GM23338 (cell line): ENCODE measurements around the gene IRX5.
A peak's percentile ranks its signal among the peaks of the same experiment; 100 is the strongest.

ENCODE experiments used
- CREB1 ChIP-seq: fragments of 250-450 bp; sonication (Bioruptor Pico); IDR thresholded peaks from 2 replicates; pipeline ENCODE4 v1.5.0; 2020; ENCODE audit warnings: low read depth, mild to moderate bottlenecking, moderate library complexity
- EZH2 ChIP-seq: fragments of 200-600 bp; sonication (generic); IDR thresholded peaks from one replicate; pipeline ENCODE4 v1.8.0; 2017; ENCODE audit warnings: antibody characterized with exemption, mild to moderate bottlenecking, low read depth; ENCODE audit not compliant: unreplicated experiment
- EZH2phosphoT487 ChIP-seq: fragments of 200-600 bp; sonication (generic); IDR thresholded peaks from one replicate; pipeline ENCODE4 v1.8.1; 2018; ENCODE audit warnings: antibody characterized with exemption; ENCODE audit not compliant: unreplicated experiment
- JUNB ChIP-seq: IDR thresholded peaks from one replicate; pipeline ENCODE4 v1.6.1; 2016; ENCODE audit warnings: antibody characterized with exemption; ENCODE audit not compliant: unreplicated experiment
- POLR2AphosphoS5 ChIP-seq: IDR thresholded peaks from 2 replicates; pipeline ENCODE4 v1.6.1; 2016; ENCODE audit warnings: antibody characterized with exemption, low read depth
- ZNF331 ChIP-seq: fragments of 250-450 bp; sonication (Bioruptor Pico); IDR thresholded peaks from 2 replicates; pipeline ENCODE4 v1.5.0; 2020; ENCODE audit warnings: low read depth, mild to moderate bottlenecking, moderate library complexity
- TF ChIP-seq, protein P1 (sequence below), 2 experiments: fragments of 200-600 bp in 1 of 2; sonication (generic) in 1 of 2; conservative IDR thresholded peaks; 2 replicates each; pipeline versions ENCODE4 v1.5.1 to v1.6.1; 2016 to 2017; ENCODE audit warnings: antibody characterized with exemption in 2 of 2, low read depth in 2 of 2, mild to moderate bottlenecking in 2 of 2, moderate library complexity in 1 of 2
- TF ChIP-seq, protein P2 (sequence below): fragments of 250-450 bp; sonication (Bioruptor Pico); IDR thresholded peaks from 2 replicates; pipeline ENCODE4 v1.5.0; 2020; ENCODE audit warnings: mild to moderate bottlenecking, moderate library complexity
- TF ChIP-seq, protein P3 (sequence below): IDR thresholded peaks from one replicate; pipeline ENCODE4 v1.6.1; 2018; ENCODE audit warnings: antibody characterized with exemption; ENCODE audit not compliant: unreplicated experiment
- TF ChIP-seq, protein P4 (sequence below): IDR thresholded peaks from 2 replicates; pipeline ENCODE4 v1.6.1; 2016; ENCODE audit warnings: antibody characterized with exemption

GRCh38 chr16:54928016-54928356 lies 2.7 kb upstream of the IRX5 start:
- TF ChIP-seq EZH2 (peak; percentile 54), POLR2AphosphoS5 (no peak), CREB1 (no peak), EZH2phosphoT487 (no peak), ZNF331 (CRISPR knock-in tag) (no peak), JUNB (no peak)
- TF ChIP-seq, protein P1, sequence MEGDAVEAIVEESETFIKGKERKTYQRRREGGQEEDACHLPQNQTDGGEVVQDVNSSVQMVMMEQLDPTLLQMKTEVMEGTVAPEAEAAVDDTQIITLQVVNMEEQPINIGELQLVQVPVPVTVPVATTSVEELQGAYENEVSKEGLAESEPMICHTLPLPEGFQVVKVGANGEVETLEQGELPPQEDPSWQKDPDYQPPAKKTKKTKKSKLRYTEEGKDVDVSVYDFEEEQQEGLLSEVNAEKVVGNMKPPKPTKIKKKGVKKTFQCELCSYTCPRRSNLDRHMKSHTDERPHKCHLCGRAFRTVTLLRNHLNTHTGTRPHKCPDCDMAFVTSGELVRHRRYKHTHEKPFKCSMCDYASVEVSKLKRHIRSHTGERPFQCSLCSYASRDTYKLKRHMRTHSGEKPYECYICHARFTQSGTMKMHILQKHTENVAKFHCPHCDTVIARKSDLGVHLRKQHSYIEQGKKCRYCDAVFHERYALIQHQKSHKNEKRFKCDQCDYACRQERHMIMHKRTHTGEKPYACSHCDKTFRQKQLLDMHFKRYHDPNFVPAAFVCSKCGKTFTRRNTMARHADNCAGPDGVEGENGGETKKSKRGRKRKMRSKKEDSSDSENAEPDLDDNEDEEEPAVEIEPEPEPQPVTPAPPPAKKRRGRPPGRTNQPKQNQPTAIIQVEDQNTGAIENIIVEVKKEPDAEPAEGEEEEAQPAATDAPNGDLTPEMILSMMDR (conservative IDR thresholded peaks at IDR 0.05; ENCODE audit: low read depth in 2 of 2), result no peak
- TF ChIP-seq, protein P2, sequence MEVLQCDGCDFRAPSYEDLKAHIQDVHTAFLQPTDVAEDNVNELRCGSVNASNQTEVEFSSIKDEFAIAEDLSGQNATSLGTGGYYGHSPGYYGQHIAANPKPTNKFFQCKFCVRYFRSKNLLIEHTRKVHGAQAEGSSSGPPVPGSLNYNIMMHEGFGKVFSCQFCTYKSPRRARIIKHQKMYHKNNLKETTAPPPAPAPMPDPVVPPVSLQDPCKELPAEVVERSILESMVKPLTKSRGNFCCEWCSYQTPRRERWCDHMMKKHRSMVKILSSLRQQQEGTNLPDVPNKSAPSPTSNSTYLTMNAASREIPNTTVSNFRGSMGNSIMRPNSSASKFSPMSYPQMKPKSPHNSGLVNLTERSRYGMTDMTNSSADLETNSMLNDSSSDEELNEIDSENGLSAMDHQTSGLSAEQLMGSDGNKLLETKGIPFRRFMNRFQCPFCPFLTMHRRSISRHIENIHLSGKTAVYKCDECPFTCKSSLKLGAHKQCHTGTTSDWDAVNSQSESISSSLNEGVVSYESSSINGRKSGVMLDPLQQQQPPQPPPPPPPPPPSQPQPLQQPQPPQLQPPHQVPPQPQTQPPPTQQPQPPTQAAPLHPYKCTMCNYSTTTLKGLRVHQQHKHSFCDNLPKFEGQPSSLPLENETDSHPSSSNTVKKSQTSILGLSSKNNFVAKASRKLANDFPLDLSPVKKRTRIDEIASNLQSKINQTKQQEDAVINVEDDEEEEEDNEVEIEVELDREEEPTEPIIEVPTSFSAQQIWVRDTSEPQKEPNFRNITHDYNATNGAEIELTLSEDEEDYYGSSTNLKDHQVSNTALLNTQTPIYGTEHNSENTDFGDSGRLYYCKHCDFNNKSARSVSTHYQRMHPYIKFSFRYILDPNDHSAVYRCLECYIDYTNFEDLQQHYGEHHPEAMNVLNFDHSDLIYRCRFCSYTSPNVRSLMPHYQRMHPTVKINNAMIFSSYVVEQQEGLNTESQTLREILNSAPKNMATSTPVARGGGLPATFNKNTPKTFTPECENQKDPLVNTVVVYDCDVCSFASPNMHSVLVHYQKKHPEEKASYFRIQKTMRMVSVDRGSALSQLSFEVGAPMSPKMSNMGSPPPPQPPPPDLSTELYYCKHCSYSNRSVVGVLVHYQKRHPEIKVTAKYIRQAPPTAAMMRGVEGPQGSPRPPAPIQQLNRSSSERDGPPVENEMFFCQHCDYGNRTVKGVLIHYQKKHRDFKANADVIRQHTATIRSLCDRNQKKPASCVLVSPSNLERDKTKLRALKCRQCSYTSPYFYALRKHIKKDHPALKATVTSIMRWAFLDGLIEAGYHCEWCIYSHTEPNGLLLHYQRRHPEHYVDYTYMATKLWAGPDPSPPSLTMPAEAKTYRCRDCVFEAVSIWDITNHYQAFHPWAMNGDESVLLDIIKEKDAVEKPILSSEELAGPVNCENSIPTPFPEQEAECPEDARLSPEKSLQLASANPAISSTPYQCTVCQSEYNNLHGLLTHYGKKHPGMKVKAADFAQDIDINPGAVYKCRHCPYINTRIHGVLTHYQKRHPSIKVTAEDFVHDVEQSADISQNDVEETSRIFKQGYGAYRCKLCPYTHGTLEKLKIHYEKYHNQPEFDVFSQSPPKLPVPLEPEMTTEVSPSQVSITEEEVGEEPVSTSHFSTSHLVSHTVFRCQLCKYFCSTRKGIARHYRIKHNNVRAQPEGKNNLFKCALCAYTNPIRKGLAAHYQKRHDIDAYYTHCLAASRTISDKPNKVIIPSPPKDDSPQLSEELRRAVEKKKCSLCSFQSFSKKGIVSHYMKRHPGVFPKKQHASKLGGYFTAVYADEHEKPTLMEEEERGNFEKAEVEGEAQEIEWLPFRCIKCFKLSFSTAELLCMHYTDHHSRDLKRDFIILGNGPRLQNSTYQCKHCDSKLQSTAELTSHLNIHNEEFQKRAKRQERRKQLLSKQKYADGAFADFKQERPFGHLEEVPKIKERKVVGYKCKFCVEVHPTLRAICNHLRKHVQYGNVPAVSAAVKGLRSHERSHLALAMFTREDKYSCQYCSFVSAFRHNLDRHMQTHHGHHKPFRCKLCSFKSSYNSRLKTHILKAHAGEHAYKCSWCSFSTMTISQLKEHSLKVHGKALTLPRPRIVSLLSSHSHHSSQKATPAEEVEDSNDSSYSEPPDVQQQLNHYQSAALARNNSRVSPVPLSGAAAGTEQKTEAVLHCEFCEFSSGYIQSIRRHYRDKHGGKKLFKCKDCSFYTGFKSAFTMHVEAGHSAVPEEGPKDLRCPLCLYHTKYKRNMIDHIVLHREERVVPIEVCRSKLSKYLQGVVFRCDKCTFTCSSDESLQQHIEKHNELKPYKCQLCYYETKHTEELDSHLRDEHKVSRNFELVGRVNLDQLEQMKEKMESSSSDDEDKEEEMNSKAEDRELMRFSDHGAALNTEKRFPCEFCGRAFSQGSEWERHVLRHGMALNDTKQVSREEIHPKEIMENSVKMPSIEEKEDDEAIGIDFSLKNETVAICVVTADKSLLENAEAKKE, result no peak
- TF ChIP-seq, protein P3, sequence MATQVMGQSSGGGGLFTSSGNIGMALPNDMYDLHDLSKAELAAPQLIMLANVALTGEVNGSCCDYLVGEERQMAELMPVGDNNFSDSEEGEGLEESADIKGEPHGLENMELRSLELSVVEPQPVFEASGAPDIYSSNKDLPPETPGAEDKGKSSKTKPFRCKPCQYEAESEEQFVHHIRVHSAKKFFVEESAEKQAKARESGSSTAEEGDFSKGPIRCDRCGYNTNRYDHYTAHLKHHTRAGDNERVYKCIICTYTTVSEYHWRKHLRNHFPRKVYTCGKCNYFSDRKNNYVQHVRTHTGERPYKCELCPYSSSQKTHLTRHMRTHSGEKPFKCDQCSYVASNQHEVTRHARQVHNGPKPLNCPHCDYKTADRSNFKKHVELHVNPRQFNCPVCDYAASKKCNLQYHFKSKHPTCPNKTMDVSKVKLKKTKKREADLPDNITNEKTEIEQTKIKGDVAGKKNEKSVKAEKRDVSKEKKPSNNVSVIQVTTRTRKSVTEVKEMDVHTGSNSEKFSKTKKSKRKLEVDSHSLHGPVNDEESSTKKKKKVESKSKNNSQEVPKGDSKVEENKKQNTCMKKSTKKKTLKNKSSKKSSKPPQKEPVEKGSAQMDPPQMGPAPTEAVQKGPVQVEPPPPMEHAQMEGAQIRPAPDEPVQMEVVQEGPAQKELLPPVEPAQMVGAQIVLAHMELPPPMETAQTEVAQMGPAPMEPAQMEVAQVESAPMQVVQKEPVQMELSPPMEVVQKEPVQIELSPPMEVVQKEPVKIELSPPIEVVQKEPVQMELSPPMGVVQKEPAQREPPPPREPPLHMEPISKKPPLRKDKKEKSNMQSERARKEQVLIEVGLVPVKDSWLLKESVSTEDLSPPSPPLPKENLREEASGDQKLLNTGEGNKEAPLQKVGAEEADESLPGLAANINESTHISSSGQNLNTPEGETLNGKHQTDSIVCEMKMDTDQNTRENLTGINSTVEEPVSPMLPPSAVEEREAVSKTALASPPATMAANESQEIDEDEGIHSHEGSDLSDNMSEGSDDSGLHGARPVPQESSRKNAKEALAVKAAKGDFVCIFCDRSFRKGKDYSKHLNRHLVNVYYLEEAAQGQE, result no peak
- TF ChIP-seq, protein P4, sequence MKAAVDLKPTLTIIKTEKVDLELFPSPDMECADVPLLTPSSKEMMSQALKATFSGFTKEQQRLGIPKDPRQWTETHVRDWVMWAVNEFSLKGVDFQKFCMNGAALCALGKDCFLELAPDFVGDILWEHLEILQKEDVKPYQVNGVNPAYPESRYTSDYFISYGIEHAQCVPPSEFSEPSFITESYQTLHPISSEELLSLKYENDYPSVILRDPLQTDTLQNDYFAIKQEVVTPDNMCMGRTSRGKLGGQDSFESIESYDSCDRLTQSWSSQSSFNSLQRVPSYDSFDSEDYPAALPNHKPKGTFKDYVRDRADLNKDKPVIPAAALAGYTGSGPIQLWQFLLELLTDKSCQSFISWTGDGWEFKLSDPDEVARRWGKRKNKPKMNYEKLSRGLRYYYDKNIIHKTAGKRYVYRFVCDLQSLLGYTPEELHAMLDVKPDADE, result no peak
